ENCODE data around the gene MRPS7. TPM values are rescaled to one million over a fixed set of nuclear protein-coding genes. Genes with fewer than 3 reads are reported as not detected.

MRPS7 gene
- total and polyA plus RNA-seq, 2 of the 8 experiments (the other 6 are each of a cell fraction or from before 2014, with no cell fraction given) = 63.4 to 79.4 TPM

GRCh38 chr17:75289115-75289831 is 27.6 kb downstream of the MRPS7 start, which contains the start of gene SLC25A19:
Gene SLC25A19 (minus strand): TSS chr17:75289433. CDS start chr17:75286764, 2,669 bp downstream.
- FAIRE-seq (peak; percentile 7), DNase-seq (ENCODE audit: low read depth in 1 of 2, low spot score in 2 of 2) (peak; percentile 94 to 98)
- Histone ChIP-seq H3K14ac (ENCODE audit: insufficient read length) (no peak within 1 kb of the TSS), H2BK15ac (ENCODE audit: low read length) (no peak within 1 kb of the TSS), H4K8ac (ENCODE audit: extremely low read depth, insufficient read depth, low read length) (0 out of 2 replicates have a peak within 1 kb of the TSS, but pooled peaks have one; percentile 92), H3K4me2 (ENCODE audit: insufficient read depth in 1 of 2, low read depth in 2 of 2, low read length in 2 of 2) (peak within 1 kb of the TSS; percentile 64 to 80), H3K79me2 (ENCODE audit: control insufficient read depth in 1 of 2, insufficient read depth in 2 of 2, low read length in 2 of 2) (0 out of 4 replicates have a peak, but pooled peaks cover 0 to 2% of the 10 kb centered on the region in 2 experiments), H2AK5ac (ENCODE audit: low read depth, low read length) (no peak within 1 kb of the TSS), H2AFZ (ENCODE audit: low read length) (peak within 1 kb of the TSS; percentile 91), H3K36me3 (ENCODE audit: control insufficient read depth in 2 of 4, insufficient read depth in 4 of 4, low read length in 3 of 4) (peaks cover 3 to 7% (median 5%) of the 10 kb centered on the region in 4 experiments; a peak in 3 of 8 replicates), H3K27me3 (replicated peaks in 1 of 4; ENCODE audit: control insufficient read depth in 3 of 4, extremely low read depth in 1 of 4, insufficient read depth in 3 of 4, low read length in 3 of 4) (no peaks in the 10 kb centered on the region; a peak in 2 of 7 replicates), H2BK120ac (replicated peaks; ENCODE audit: low read depth, low read length) (no peak within 1 kb of the TSS), H3K23ac (ENCODE audit: insufficient read length) (no peak within 1 kb of the TSS), H3K18ac (ENCODE audit: extremely low read depth, low read length) (peak within 1 kb of the TSS; percentile 26; the same call in 1 of the 2 replicates), H3K56ac (replicated peaks; ENCODE audit: insufficient read length, low read depth, low read length) (no peak within 1 kb of the TSS), H2BK20ac (ENCODE audit: low read length) (no peak within 1 kb of the TSS), H3K27ac (ENCODE audit: low read depth, low read length) (no peak within 1 kb of the TSS), H3K4ac (replicated peaks; ENCODE audit: insufficient read length, low read depth, low read length) (peak within 1 kb of the TSS; percentile 72), H3K9ac (replicated peaks in 1 of 4; ENCODE audit: extremely low read depth in 1 of 4, low read depth in 3 of 4, low read length in 3 of 4) (peak within 1 kb of the TSS; percentile 58 to 73 (median 62)), H3K4me3 (ENCODE audit: extremely low read depth in 1 of 4, insufficient read depth in 2 of 4, low read depth in 3 of 4, low read length in 4 of 4) (peak within 1 kb of the TSS; percentile 77 to 94 (median 82)), H4K5ac (ENCODE audit: insufficient read length, low read depth, low read length) (peak within 1 kb of the TSS; percentile 37), H2BK12ac (ENCODE audit: low read depth, low read length) (no peak within 1 kb of the TSS), H2BK5ac (ENCODE audit: low read depth, low read length) (0 out of 2 replicates have a peak within 1 kb of the TSS, but pooled peaks have one; percentile 49), H3K9me3 (ENCODE audit: insufficient read depth in 2 of 2, low read depth in 1 of 2, low read length in 1 of 2) (no peaks in the 10 kb centered on the region), H3K79me1 (ENCODE audit: low read depth, low read length) (no peaks in the 10 kb centered on the region; the same call in 1 of the 2 replicates), H3K23me2 (ENCODE audit: low read depth, low read length) (peaks cover 4% of the 10 kb centered on the region; the same call in 1 of the 2 replicates), H4K20me1 (replicated peaks in 1 of 2; ENCODE audit: control insufficient read depth in 1 of 2, insufficient read depth in 2 of 2, low read length in 2 of 2) (peaks cover 0 to 3% of the 10 kb centered on the region in 2 experiments), H3K4me1 (replicated peaks in 1 of 4; ENCODE audit: control insufficient read depth in 3 of 4, insufficient read depth in 4 of 4, low read length in 3 of 4) (no peaks in the 10 kb centered on the region; a peak in 3 of 7 replicates), H4K91ac (replicated peaks; ENCODE audit: insufficient read length, low read length) (no peak within 1 kb of the TSS)
- ChIA-PET CTCF (ENCODE audit: partially characterized antibody) (interaction anchor here (0.5 to 1.8 kb wide), 32 partner anchors 9 to 227 kb away, joined by 3 to 16 read pairs (median 4); partner anchors contain the start of genes GGA3, MIF4GD, MRPS7 and TSEN54), POLR2A (ENCODE audit: partially characterized antibody) (interaction anchor here (0.6 to 2.4 kb wide), 14 partner anchors 9 to 135 kb away, joined by 3 to 12 read pairs (median 4); partner anchors contain the start of genes GGA3, JPT1, MIF4GD and MRPS7)
- 1% methylated on average over 64 of the region's 65 CpGs; no CpG with 5 or more reads in 1 of the 2 experiments for WGBS, 2 experiments (ENCODE audit: extremely low coverage in 1 of 2, insufficient coverage in 1 of 2, insufficient read length in 1 of 2, insufficient replicate concordance in 2 of 2, low coverage in 1 of 2, low lambda C conversion rate in 2 of 2, missing lambda C conversion rate in 1 of 2)
- peak; percentile 95 for TF ChIP-seq CREB1 (IDR thresholded peaks at IDR 0.05)
- TF ChIP-seq SIX5 (IDR thresholded peaks at IDR 0.05; ENCODE audit: low read depth, low read length) = peak; percentile 89
- TF ChIP-seq SP4 (IDR thresholded peaks at IDR 0.05; ENCODE audit: low read length) = 0 out of 2 replicates have a peak, but pooled peaks have one; percentile 47
- TF ChIP-seq MAX (IDR thresholded peaks at IDR 0.05) = peak; percentile 62
- TF ChIP-seq HDAC6 (IDR thresholded peaks at IDR 0.05; ENCODE audit: low read depth, low read length) = no peak
- peak in 1 of 2 experiments; percentile 19; a peak in 2 of 4 replicates for TF ChIP-seq SIN3A (conservative IDR thresholded peaks at IDR 0.05 in 1 of 2, IDR thresholded peaks at IDR 0.05 in 1 of 2; ENCODE audit: low read depth in 1 of 2, low read length in 2 of 2)
- TF ChIP-seq RAD21 (IDR thresholded peaks at IDR 0.05 in 1 of 2, conservative IDR thresholded peaks at IDR 0.05 in 1 of 2; ENCODE audit: low read depth in 2 of 2, low read length in 2 of 2) = peak; percentile 63 to 72
- peak; percentile 75 for TF ChIP-seq SP2 (IDR thresholded peaks at IDR 0.05; ENCODE audit: low read length)
- TF ChIP-seq POU5F1 (IDR thresholded peaks at IDR 0.05; ENCODE audit: low read depth, low read length) = no peak
- no peak for TF ChIP-seq EGR1 (IDR thresholded peaks at IDR 0.05; ENCODE audit: borderline replicate concordance, low read depth, low read length)
- peak in 1 of 2 experiments; percentile 83; a peak in 2 of 3 replicates for TF ChIP-seq POLR2A (IDR thresholded peaks at IDR 0.05; ENCODE audit: control extremely low read depth in 1 of 2, low read depth in 2 of 2, low read length in 2 of 2)
